Stimulated activated CD4-positive, alpha-beta T cell treated with anti-CD3 and anti-CD28 coated beads, Interleukin-4, amount 100 ng/mL, for 24 hours (primary cell): ENCODE data around the gene PLEKHH3.
A peak's percentile ranks its signal among the peaks of the same experiment; 100 is the strongest.

Experiments used
- DNase-seq: peaks from one replicate; pipeline ENCODE4 v3.0.0-alpha.2; 2020

PLEKHH3 gene

DNA sequence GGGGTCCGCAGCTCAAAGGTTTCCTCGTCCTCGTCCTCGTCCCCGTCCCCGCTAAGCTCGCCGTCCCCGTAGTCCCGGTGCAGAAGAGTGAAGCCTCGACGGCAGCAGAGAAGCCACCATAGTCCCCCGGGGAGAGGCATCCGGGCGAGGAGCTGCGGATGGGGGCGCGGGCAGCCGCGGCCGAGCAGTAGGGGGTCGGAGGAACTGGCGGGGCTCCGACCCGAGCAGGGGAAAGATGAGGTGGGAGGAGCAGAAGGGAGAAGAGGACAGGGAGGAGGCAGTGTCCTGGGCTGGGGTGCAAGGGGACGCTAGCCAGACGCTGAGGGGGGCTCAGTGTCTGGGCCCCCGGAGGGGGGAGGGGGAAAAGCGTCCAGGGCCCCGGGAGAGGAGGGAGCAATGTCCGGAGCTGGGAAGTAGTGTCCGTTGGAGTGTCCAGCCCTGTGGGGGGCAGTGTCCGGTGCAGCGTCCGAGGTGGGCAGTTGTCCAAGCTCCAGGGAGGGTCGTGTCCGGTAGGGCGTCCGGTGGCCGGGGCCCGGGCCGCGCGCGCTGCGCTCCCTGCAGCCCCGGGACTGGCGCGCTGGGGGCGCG, at the start of gene PLEKHH3:
Gene PLEKHH3 (minus strand): TSS at position 571 of the 588 bp plus-strand sequence. CDS start 431 bp downstream, at position 140.
- DNase-seq: no peak

DNA sequence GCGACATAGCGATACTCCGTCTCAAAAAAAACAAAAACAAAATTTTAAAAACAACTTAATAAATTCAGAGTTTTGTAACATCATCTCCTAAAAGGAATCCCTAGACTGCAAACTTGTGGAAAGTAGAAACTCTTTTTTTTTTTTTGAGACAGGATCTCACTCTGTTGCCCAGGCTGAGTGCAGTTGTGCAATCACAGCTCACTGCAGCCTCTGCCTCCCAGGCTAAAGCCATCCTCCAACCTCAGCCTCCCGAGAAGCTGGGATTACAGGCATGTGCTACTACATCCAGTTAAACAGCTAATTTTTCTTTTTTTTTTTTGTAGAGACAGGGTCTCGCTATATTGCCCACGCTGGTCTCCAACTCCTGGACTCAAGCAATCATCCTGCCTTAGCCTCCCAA, 48.3 kb upstream of the PLEKHH3 start:
- no peak for DNase-seq

GRCh38 chr17:42723636-42724035, 46.8 kb upstream of the PLEKHH3 start:
- no peak for DNase-seq

GRCh38 chr17:42720996-42721583, 44.3 kb upstream of the PLEKHH3 start:
- peak; percentile 44 for DNase-seq

- DNase-seq: no peak
Measured at GRCh38 chr17:42709561-42709960, 32.8 kb upstream of the PLEKHH3 start.

DNA sequence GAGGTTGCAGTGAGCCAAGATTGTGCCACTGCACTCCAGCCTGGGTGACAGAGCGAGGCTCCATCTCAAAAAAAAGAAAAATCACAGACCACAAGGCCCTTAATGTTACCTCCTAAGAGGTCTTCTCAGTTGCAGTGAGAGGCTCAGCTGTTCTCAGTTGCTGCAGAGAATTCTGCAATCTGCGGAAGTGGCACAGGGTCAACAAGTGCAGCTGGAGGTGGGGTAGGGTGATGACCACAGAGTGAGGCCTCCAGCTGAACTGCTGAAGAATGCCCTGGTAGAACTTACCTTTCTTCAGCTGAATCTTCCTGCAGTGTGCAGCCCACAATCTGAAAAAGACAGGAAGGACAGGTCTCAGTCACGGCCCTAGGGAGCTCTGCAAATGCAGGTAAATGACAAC, 31.8 kb upstream of the PLEKHH3 start:
- no peak for DNase-seq

- DNase-seq: peak; percentile 52
Measured at GRCh38 chr17:42706732-42707131, 29.9 kb upstream of the PLEKHH3 start.

DNA sequence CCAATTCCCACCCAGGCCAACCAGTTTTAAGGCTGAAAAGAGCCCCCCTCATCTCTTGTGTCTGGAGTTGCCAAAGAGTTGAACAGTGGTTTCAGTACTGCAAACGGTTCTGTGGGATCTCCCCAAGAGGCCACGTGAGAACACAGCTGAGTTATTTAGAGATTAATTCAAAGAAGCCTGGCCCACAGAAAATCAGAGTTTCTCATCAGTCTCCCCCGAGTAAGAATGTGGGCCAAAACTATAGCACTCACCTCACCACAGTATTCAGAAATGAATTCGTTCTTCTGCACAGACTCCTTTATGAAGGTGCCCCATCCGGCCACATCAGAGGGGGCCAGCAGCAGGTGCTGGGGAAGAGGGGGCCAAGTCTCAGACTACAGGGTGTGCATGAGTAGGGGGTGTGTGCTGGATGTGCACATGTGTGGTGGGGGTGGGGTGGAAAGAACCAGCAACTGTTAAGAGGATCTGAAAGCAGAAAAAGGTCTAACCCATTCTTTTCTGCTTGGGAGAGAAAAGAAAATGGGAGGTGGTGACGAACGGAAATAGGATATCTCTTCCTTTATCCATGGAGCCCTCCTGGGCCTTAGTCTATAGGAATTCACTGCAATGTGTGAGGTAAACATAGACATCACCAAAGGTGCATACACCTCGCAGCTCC, 28.2 kb upstream of the PLEKHH3 start:
- peak; percentile 18 for DNase-seq

- DNase-seq: no peak
Measured at GRCh38 chr17:42704490-42704836, 27.7 kb upstream of the PLEKHH3 start.

- no peak for DNase-seq
Measured at GRCh38 chr17:42702446-42702845, 25.7 kb upstream of the PLEKHH3 start.

DNA sequence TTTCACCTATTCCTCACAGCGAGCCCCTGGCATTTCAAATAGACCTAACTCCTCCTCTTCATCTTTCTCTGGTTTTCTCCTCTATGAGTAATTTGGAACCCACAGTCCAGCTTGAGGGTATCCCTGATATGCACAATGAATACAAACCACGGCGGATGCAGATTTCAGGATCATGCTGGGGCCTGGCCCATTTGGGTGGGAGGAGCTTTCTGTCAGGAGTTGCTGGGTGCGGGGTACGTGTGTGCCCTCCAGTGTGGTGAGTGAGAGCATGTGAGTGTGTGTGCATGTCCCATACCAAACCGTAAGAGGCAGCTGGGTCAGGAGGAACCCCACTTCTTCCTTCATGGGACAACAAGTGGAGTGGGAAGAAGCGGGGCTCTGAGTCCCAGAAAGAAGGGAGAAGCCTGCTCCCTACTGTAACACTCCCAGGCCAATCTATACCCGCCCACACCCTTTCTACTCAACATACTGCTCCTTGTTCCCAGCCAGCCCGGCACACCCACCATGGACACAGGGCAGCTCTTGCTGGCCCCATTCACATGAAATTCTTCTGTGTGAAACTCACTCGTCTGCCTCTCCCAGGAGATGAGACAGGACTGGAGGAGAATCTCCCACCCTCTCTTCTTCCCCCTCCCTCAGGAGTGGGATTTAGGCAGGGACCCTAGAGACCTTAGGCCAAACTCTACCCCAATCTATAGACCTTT, 23.9 kb upstream of the PLEKHH3 start:
- DNase-seq: no peak

- DNase-seq: no peak
Measured at GRCh38 chr17:42699415-42699740, 22.6 kb upstream of the PLEKHH3 start.

- DNase-seq: no peak
Measured at GRCh38 chr17:42698736-42699414, 22.1 kb upstream of the PLEKHH3 start.

- no peak for DNase-seq
Measured at GRCh38 chr17:42697108-42697811, 20.5 kb upstream of the PLEKHH3 start.

GRCh38 chr17:42695500-42695899, 18.7 kb upstream of the PLEKHH3 start:
- DNase-seq: no peak

DNA sequence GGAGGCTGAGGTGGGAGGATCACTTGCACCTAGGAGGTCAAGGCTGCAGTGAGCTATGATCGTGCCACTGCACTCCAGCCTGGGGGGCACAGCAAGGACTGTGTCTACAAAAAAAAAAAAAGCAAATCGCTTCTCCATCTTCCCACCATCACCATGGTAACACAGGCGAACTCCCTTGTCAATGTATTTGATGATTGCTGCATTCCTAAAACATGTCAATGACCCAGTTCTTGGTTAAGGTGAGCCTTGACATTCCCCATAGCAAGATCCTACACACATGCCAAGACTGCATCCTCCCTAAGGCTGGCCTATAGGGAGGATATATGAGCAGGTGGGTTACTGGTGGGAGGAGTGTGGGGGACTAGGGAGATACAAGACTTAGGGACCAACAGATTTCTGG, 17.7 kb upstream of the PLEKHH3 start:
- no peak for DNase-seq

DNA sequence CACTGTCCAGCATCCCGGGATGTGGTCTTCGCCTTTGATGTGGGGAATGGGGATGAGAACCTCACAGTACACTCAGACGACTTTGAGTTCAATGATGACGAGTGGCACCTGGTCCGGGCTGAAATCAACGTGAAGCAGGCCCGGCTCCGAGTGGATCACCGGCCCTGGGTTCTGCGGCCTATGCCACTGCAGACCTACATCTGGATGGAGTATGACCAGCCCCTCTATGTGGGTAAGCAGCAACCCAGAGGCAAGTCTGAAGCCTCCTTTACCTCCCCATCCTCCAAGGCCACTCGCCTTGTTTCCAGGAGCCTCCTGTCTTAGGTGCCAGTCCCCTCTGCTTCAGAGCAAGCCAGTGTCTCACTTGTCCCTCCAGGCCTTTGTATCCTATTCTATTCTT, 15.7 kb upstream of the PLEKHH3 start:
- DNase-seq: no peak

DNA sequence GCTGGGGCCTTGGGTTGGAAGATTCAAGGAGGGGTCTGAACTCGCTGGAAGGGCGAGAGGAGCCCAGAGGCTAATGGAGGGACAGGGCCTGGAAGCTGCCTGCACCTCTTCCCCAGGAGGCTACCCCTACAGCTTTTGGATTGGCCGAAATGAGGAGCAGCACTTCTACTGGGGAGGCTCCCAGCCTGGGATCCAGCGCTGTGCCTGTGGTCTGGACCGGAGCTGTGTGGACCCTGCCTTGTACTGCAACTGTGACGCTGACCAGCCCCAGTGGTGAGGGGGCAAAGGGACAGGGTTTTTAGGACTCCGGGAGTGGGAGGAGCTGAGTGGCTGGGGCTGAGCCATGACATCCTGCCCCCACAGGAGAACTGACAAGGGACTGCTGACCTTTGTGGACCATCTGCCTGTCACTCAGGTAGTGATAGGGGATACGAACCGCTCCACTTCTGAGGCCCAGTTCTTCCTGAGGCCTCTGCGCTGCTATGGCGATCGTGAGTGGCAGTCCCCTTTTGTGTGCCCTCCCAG, 14.3 kb upstream of the PLEKHH3 start:
- DNase-seq: no peak

- DNase-seq: no peak
Measured at GRCh38 chr17:42690596-42690995, 13.8 kb upstream of the PLEKHH3 start.

- no peak for DNase-seq
Measured at GRCh38 chr17:42687707-42688320, 11.0 kb upstream of the PLEKHH3 start.

DNA sequence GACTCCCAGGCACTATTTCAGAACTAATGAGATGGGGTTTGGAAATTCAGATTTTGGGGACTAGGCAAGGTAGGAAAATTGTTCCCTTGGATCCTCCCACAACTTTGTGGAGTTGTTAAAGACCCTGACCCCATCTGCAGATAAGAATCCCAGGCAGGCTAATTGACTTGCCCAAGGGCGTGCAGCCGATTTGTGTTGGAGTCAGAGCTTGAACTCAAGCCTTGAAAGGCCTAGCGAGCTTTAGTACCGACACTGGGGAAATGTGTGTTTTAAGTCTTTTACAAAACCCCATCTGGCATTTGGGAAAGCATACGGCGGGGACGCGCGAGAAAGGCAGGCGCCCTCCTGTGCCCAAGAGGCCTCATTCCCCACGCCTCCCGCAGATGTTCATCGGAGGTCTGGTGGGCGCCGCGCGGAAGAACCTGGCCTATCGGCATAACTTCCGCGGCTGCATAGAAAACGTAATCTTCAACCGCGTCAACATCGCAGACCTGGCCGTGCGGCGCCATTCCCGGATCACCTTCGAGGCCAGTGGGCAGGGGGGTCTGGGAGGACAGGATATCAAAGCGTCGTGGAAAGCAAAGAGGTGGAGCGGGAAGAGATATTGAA, 9.8 kb upstream of the PLEKHH3 start:
- no peak for DNase-seq

DNA sequence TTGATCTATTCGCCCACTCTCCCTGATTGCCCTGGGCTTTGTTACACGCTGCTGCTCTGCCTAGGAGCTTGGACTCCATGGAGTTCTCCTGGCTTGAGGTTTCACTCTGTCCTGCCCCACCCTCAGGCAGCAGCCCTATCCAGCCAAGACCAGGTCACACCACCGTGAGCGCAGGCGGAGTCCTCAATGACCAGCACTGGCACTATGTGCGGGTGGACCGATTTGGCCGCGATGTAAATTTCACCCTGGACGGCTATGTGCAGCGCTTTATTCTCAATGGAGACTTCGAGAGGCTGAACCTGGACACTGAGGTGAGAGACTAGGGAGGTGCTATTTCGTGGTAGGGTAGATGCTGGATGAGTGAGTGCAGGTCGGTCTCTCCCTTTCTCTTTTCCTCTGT, 9.0 kb upstream of the PLEKHH3 start:
- DNase-seq: no peak
